ENCODE data around the gene TAX1BP3. TPM values are rescaled to one million over a fixed set of nuclear protein-coding genes. Genes with fewer than 3 reads are reported as not detected.
"Not testable (repeated sequence)": the region's sequence is repeated elsewhere in the genome, so short reads cannot be mapped to it uniquely, and the experiment has no call there.

TAX1BP3 gene, protein sequence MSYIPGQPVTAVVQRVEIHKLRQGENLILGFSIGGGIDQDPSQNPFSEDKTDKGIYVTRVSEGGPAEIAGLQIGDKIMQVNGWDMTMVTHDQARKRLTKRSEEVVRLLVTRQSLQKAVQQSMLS
- polyA plus RNA-seq (2011; rRNA removed) (137 and 207 TPM in 2 replicates), polyA minus RNA-seq (2011; rRNA and poly(A)+ RNA removed) (121 and 167 TPM in 2 replicates)

- TF ChIP-seq, protein P1, sequence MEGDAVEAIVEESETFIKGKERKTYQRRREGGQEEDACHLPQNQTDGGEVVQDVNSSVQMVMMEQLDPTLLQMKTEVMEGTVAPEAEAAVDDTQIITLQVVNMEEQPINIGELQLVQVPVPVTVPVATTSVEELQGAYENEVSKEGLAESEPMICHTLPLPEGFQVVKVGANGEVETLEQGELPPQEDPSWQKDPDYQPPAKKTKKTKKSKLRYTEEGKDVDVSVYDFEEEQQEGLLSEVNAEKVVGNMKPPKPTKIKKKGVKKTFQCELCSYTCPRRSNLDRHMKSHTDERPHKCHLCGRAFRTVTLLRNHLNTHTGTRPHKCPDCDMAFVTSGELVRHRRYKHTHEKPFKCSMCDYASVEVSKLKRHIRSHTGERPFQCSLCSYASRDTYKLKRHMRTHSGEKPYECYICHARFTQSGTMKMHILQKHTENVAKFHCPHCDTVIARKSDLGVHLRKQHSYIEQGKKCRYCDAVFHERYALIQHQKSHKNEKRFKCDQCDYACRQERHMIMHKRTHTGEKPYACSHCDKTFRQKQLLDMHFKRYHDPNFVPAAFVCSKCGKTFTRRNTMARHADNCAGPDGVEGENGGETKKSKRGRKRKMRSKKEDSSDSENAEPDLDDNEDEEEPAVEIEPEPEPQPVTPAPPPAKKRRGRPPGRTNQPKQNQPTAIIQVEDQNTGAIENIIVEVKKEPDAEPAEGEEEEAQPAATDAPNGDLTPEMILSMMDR (IDR thresholded peaks at IDR 0.05; ENCODE audit: insufficient read depth, low read depth, low read length): no peak
- H3K27me3 ChIP-seq (ENCODE audit: control insufficient read depth, insufficient read depth, low read length): no peaks in the 10 kb centered on the region
- ChIA-PET POLR2A (interaction anchor here (0.7 kb wide), 1 partner anchor 86 kb away, joined by 4 read pairs; no protein-coding TSS in a partner anchor), CTCF (interaction anchor here (0.6 to 1.4 kb wide), 4 partner anchors 15 to 1398 kb away, joined by 3 to 4 read pairs (median 4); no protein-coding TSS in a partner anchor)
- H3K36me3 ChIP-seq (ENCODE audit: control insufficient read depth, insufficient read depth, low read length): peaks cover 19% of the 10 kb centered on the region
- DNase-seq (ENCODE audit: low read depth): peak; percentile 87
- peak within 1 kb of the TSS; percentile 99 for H3K4me3 ChIP-seq (ENCODE audit: low read depth, low read length)
Measured at GRCh38 chr17:3668279-3669084, at the start of gene TAX1BP3, which contains the start of gene EMC6. TSS of gene TAX1BP3 (minus strand) at chr17:3668578. CDS start at chr17:3668526, 52 bp downstream. TSS of gene EMC6 (plus strand) at chr17:3668812. CDS start at chr17:3669147, 335 bp downstream.

DNA sequence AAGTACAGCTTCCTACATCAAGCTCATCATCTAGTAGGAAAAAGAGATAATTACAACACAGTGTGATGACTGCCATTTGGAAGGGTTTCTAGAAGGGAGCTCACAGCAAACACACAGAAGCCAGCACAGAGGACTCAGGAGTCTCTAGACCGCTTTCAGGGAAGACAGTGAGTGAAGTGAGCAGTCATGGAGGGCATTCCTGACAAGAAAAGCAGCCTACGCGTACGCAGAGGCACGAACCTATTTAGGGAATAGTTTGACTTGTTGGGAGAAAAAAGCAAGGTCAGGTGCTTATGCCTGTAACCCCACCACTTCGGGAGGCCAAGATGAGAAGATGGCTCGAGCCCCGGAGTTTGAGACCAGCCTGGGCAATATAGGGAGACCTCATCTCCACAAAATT, 46.9 kb upstream of the TAX1BP3 start:
- ChIA-PET CTCF (no interaction called here), POLR2A (no interaction called here)
- no peaks in the 10 kb centered on the region for H3K27me3 ChIP-seq (ENCODE audit: control insufficient read depth, insufficient read depth, low read length)
- H3K36me3 ChIP-seq (ENCODE audit: control insufficient read depth, insufficient read depth, low read length): peaks cover 13% of the 10 kb centered on the region
- DNase-seq (ENCODE audit: low read depth): no peak
- TF ChIP-seq, protein P1 (IDR thresholded peaks at IDR 0.05; ENCODE audit: insufficient read depth, low read depth, low read length): no peak
- H3K4me3 ChIP-seq (ENCODE audit: low read depth, low read length): no peak overlapping the region

GRCh38 chr17:3712811-3713463, 44.6 kb upstream of the TAX1BP3 start:
- peaks cover 10% of the 10 kb centered on the region for H3K36me3 ChIP-seq (ENCODE audit: control insufficient read depth, insufficient read depth, low read length)
- TF ChIP-seq, protein P1 (IDR thresholded peaks at IDR 0.05; ENCODE audit: insufficient read depth, low read depth, low read length): no peak
- POLR2A ChIA-PET: no interaction called here
- no peak for DNase-seq (ENCODE audit: low read depth)
- H3K4me3 ChIP-seq (ENCODE audit: low read depth, low read length): no peak overlapping the region
- H3K27me3 ChIP-seq (ENCODE audit: control insufficient read depth, insufficient read depth, low read length): no peaks in the 10 kb centered on the region
- CTCF ChIA-PET: interaction anchor here (0.6 to 0.7 kb wide), 2 partner anchors 19 to 29 kb away, joined by 3 read pairs; no protein-coding TSS in a partner anchor

DNA sequence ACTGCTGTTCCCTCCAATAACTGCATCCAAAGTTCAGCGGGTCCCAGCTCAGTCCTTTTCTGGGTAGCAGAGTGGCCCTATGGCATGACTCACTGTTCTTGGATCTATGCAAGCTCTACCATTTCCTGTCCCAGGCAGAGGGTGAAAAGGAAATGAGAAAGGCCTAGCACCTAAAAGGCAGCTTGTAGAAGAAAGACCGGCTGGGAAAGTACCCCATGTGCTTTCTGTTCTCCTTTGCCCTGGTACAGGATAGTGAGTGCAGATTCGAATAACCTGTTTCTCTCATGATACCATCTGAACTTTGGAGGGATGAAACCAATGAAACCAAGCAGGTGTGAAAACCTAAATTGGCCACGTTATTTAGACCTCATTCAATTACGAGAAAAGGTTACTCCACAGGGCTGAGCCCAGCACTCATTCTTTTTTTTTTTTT, 42.6 kb upstream of the TAX1BP3 start:
- H3K36me3 ChIP-seq (ENCODE audit: control insufficient read depth, insufficient read depth, low read length): peaks cover 10% of the 10 kb centered on the region
- H3K4me3 ChIP-seq (ENCODE audit: low read depth, low read length): no peak overlapping the region
- ChIA-PET POLR2A (interaction anchor here (0.5 kb wide), 1 partner anchor 9 kb away, joined by 7 read pairs; no protein-coding TSS in a partner anchor), CTCF (no interaction called here)
- no peak for DNase-seq (ENCODE audit: low read depth)
- TF ChIP-seq, protein P1 (IDR thresholded peaks at IDR 0.05; ENCODE audit: insufficient read depth, low read depth, low read length): no peak
- H3K27me3 ChIP-seq (ENCODE audit: control insufficient read depth, insufficient read depth, low read length): no peaks in the 10 kb centered on the region

DNA sequence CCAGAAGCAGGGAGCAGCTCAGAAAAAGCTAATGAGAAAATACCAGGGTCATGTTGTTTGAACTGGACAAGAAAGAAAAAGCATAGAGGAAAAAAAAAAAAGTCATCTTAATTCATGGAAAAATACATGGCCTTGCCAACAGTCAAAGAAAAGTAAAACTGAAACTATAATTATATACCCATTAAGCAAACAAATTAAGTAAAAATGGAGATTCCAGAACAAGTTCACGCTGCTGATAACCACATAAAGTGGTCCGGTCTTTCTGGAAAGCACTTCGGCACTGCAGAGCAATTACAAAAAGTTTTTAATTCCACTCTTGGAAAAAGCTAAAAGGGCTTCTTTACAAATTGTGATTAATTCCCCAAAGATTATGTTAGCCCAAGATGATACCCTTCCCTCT, 40.0 kb upstream of the TAX1BP3 start:
- CTCF ChIA-PET: no interaction called here

GRCh38 chr17:3705718-3705984, 37.3 kb upstream of the TAX1BP3 start:
- DNase-seq (ENCODE audit: low read depth); H3K27me3 ChIP-seq (ENCODE audit: control insufficient read depth, insufficient read depth, low read length); POLR2A ChIA-PET; CTCF ChIA-PET; H3K4me3 ChIP-seq (ENCODE audit: low read depth, low read length); H3K36me3 ChIP-seq (ENCODE audit: control insufficient read depth, insufficient read depth, low read length): not testable (repeated sequence)

More for the DNA sequence above, 40.0 kb upstream of the TAX1BP3 start:
- POLR2A ChIA-PET: no interaction called here
- TF ChIP-seq, protein P1 (IDR thresholded peaks at IDR 0.05; ENCODE audit: insufficient read depth, low read depth, low read length): no peak
- no peak for DNase-seq (ENCODE audit: low read depth)
- Histone ChIP-seq H3K36me3 (ENCODE audit: control insufficient read depth, insufficient read depth, low read length) (0 out of 2 replicates have a peak, but pooled peaks cover 1% of the 10 kb centered on the region), H3K27me3 (ENCODE audit: control insufficient read depth, insufficient read depth, low read length) (no peaks in the 10 kb centered on the region), H3K4me3 (ENCODE audit: low read depth, low read length) (no peak overlapping the region)

Data from BJ (cell line).